Measurements from ENCODE around the gene UPP2. TPM values are rescaled to one million over a fixed set of nuclear protein-coding genes. Genes with fewer than 3 reads are reported as not detected.

Gene UPP2
- total RNA-seq, 2 experiments from 2014 or later, result not detected

DNA sequence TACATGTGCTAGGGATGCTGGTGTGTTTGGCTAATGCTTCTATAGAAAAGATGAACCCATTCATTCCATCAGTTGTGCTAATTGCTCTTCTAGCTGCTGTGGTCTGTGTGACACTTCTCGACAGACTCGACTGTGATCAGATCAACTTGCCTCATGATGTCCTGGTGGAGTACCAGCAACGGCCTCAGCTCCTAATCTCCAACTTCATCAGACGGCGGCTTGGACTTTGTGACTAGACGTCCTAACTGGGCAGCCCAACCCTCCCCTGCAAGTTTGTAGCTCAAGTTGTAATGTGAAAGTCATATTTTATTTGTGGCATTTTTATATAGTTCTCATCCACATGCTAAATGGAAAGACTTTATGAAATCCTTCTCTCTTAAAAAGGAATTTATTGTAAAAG lies 33.0 kb downstream of the UPP2 start:
- ChIA-PET POLR2A (no interaction called here), CTCF (no interaction called here)

DNA sequence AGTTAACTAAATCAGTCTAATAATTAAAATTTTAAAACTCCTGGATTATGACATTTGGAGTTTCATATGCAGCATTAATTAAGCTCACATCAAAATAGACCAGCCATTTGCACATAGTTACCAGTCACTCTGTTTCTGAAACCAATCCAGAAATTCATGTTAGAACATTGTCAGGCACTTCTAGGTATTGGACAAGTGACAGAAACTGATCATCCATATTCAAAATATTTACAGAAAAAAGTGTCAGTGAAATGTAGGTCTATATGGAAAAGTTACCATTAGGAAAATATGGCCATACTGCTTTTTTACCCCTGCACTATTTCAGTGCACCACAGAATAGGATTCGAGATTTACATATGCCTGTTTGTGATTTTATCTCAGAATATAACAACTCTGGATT lies 33.4 kb downstream of the UPP2 start:
- POLR2A ChIA-PET, result no interaction called here
- CTCF ChIA-PET, result no interaction called here

DNA sequence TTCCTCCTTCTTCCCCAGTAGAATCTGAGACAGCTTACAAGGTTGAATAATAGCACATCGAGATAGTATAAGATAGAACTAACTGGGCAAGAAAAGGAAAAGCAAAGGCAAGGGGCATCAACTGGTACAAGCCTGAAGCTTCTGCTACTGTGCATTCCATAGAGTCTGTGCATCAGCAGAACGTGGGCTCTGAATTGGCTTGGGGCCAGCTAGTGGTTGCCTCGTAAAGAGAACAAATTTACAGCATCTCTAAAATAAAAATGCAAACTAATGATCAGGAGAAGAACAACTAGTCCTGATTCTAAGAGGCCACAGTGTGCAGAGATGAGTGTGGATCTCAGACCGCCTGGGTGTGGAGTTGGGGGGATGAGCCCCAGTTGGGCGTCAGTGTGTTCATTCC lies 36.6 kb downstream of the UPP2 start:
- POLR2A ChIA-PET, result no interaction called here
- CTCF ChIA-PET, result no interaction called here

DNA sequence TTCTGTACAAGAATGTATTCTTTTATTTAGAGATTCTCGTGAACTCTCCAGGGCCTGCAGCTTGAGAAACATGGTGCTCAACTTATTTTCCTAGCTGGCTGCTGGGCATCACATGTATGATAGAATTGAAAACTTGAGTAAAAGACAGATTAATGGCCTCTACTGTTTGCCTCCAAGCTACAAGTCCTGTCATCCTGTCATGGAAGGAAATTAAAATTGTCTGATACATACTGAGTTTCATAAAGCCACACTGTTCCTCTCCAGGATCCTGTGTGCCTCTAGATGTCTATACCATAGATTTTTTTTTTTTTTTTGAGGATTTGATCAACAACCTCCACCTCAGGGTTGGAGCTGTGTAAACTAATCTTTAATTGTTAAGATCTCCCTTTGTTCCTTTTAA lies 38.5 kb downstream of the UPP2 start:
- CTCF ChIA-PET, result interaction anchor here (0.8 kb wide), 1 partner anchor 604 kb away, joined by 3 read pairs; no protein-coding TSS in a partner anchor
- POLR2A ChIA-PET, result no interaction called here

DNA sequence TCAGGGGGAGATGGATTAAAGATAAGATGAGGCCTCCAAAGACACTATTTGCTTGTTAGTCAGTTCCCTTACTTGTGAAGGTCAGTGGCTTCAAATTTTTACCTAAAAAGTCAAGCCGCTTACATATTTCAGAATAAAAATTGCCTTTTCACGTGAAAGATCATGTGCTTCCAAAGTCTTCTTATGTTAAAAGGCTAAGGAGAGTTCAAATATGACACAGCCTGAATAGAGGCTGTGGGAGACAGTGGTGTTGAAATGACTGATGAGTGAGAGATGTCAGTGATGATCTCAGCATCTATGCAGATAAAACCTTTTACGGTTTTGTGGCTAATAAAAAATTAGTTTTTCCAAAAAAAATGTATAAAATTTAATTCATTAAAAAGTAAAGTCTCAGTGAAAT lies 40.5 kb downstream of the UPP2 start:
- POLR2A ChIA-PET, result no interaction called here
- CTCF ChIA-PET, result no interaction called here

DNA sequence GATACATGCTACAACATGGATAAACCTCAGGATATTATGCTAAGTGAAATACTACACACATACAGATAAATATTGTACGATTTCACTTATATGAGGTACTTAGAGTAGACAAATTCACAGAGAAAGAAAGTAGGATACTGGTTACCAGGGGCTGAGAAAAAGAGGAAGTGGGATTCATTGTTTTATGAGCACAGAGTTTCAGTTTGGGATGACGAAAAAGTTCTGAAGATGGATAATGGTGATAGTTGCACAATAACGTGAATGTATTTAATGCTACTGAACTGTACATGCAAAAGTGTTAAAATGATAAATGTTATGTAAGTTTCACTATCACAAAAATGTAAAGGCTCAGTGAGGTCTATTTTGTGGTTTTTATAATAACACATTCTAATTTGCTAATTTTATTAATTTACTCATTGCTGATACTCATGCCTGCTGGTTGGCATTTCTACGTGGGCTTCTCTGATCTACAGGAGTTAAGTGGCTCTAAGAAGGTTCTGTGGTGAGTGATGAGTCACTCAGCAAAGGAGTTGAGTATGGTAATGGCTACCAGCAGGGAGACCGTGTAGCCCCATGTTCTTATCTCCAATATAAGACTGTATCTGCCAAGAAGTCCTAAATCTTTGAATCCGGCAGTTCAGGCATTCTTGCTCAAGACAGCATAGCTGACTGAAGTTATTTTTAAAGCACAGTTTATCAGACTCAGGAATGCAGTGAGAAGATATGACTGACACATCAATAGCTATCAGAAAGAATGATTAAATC lies 41.1 kb downstream of the UPP2 start:
- POLR2A ChIA-PET, result no interaction called here
- CTCF ChIA-PET, result no interaction called here

DNA sequence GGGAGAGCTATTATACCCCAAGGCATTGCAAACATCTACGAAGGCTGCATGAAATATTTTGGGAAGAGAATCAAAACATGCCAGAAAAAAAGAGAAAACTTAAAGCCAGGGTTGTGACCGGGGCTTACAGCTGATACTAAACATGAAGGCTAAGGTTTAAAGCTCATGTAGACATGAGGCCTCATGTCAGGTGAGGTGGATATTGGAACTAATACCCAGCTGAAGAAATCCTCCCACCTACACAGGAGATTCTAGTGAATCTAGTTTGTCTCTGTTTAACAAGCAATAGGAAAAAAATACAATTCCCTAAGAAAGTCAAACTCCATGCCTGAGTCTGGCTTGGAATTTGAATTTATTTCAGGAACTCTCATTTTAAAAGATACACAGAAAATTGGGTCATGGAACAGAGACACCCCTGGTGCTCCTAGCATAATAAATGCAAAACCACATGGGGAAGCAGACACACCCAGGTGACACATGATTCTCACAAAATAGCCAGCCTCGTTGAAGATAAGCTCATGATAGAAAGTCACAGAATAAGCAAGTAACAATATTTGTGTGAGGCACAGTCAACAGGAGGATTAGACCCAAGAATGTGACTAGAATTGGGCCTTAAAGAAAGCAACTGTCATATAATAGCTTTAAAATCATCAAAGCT lies 42.2 kb downstream of the UPP2 start:
- POLR2A ChIA-PET, result no interaction called here
- CTCF ChIA-PET, result no interaction called here

DNA sequence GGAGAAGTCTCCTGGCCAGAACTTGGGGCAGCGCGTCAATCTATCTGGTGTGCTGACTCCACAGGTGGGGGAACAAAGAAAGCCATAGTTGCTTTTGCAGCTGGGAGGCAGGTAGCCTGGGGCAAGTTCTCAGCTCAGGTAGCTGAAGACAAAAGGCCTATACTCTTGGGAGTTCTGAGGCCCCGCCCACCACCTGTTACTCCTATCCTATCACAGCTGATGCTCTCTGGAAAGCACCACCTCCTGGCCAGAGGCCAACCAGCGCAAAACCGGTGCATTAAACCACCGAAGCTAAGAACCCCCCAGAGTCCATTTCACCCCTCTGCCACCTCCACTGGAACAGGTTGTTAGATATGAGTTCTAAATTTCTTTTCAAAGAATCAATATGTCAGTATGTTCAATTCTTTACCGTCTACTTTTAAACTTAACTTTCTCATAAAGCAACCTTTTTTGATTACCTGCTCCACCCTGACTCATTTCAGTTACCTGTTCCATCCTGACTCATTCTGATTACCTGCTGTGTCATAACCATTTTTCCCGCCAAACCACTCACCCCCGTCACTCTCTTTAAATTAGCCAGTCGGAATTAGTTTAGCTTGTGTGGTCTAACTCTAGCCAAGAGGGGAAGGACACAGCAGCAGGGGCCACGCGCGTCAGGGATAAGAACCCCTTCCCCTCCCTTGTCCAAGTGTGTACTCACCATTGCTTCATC lies 43.4 kb downstream of the UPP2 start:
- CTCF ChIA-PET, result no interaction called here

DNA sequence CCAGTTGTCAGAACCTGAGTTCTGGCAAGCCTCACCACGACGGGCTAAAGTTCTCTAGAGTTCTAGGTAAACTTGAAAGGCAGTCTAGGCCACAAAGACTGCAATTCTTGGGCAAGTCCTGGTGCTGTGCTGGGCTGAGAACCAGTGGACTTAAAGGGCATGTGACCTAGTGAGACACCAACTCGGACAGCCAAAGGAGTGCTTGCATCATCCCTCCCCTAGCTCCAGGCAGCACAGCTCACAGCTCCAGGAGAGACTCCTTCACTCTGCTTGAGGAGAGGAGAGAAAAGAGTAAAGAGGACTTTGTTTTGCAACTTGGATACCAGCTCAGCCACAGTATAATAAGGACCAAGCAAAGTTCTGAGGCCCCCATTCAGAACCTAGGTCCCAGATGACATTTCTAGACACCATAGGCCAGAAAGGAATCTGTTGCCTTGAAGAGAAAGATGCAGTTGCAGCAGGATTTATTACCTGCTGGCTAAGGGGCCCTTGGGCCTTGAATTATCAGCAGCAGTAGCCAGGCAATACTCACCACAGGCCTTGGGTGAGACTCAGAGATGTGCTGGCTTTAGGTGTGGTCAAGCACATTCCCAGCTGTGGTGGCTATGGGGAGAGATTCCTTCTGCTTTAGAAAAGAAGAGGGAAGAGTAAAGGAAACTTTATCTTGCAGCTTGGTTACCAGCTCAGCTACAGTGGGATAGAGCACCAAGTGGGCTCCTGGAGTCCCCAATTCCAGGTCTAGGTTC lies 51.8 kb downstream of the UPP2 start:
- POLR2A ChIA-PET, result no interaction called here
- CTCF ChIA-PET, result no interaction called here

More for the DNA sequence above, 43.4 kb downstream of the UPP2 start:
- POLR2A ChIA-PET, result no interaction called here

DNA sequence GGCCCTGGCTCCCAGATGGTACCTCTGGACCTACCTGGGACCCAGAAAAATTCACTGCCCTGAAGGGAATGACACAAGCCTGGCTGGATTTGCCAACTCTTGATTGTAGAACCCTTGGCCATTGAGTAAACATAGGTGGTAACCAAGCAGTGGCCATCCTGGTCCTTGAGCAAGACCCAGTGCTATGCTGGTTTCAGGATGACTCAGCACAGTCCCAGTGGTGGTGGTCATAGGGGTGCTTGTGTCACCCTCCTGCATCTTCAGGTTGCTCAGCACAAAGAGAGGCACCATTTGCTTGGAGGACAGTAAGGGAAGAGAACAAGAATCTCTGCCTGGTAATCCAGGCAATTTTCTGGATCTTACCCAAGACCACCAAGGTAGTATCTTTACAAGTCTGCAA lies 52.9 kb downstream of the UPP2 start:
- ChIA-PET POLR2A (no interaction called here), CTCF (no interaction called here)

DNA sequence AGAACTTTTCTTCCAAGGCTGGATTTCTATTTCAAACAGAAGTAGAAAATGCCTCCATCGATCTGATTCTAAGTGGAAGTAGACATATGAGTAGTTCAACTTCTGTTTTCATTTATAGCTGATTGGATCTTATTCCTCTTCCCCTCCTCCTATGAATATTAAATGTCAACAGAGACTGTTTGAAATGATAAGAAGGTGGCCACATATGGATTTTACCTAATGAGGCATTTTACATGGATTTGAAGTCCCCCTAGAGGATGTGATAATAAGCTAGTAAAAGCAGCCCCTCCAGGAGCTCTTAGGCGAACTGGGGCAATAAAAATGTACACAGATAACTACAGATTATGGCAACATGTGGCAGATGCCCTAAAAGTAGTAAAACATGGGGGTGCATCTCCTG lies 71.0 kb downstream of the UPP2 start:
- POLR2A ChIA-PET, result no interaction called here

DNA sequence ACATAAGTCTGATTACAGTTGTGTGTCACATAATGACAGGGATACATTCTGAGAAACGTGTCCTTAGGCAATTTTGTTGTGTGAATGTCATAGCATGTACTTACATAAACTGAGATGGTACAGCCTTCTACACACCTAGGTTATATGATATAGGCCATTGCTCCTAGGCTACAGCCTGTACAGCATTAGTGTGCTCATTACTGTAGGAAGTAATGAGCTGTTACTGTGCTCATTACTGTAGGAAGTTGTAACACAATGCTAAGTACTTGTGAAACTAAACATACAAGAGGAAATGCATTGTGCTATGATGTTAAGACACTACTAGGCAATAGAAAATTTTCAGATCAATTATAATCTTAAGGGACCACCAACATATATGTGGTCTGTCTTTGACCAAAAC lies 72.8 kb downstream of the UPP2 start:
- POLR2A ChIA-PET, result no interaction called here
- CTCF ChIA-PET, result no interaction called here

More for the DNA sequence above, 71.0 kb downstream of the UPP2 start:
- CTCF ChIA-PET, result no interaction called here

DNA sequence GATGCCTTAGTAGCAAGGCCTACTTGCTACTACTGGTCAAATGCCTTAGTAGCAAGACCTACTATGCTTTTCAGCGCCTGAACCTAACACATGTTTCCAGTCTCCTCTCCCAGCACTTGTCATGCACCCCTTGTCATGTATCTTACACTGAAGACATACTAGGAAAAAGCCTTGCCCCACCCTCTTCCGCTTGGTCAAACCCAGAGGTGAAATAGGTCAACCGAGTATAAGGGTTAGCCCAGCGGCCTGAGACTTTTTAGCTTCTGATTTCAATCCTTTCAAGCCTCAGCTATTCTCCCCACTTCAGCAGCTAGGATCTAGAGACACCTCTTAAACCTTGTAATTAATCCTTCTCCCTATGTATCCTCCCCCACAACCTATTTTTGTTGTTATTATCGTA lies 73.3 kb downstream of the UPP2 start:
- CTCF ChIA-PET, result no interaction called here
- POLR2A ChIA-PET, result no interaction called here

DNA sequence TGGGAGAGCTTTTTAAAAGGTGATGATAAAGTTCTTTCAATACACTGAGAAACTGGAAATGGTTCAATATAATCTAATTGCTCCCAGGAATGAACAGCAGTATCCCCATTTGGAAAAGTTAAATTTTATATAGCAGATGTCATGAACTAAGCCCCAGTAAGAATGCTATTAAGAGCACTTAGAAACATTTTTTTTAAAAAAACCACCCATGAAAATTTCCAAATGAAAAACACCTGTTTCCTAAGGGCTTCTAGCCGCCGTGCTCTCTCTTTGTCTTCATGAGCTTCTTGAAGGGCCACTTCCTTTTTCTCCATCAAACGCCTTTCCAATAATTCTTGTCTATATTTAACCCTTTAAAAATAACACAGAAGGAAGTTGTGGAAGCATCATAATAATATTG lies 77.0 kb downstream of the UPP2 start:
- CTCF ChIA-PET, result no interaction called here
- POLR2A ChIA-PET, result no interaction called here

DNA sequence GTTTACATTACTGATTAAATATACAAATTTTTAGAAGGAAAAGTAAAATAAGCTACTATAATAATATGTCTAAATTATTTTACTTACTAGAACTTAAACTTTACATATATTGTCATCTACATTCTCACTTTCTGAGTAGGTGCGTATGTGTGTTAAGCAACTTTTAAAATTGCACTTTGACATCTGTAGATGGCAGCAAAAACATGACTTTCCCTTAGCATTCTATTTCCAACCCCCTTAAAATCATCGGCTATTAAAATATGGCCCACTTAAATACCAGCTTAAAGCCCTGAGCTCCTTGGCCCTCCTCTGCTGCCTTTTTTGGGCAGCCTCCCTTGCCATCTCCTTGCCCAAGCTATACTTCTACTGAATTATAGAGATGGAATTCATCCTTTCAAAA lies 78.0 kb downstream of the UPP2 start:
- ChIA-PET CTCF (interaction anchor here (0.8 kb wide), 1 partner anchor 576 kb away, joined by 3 read pairs; no protein-coding TSS in a partner anchor), POLR2A (no interaction called here)

DNA sequence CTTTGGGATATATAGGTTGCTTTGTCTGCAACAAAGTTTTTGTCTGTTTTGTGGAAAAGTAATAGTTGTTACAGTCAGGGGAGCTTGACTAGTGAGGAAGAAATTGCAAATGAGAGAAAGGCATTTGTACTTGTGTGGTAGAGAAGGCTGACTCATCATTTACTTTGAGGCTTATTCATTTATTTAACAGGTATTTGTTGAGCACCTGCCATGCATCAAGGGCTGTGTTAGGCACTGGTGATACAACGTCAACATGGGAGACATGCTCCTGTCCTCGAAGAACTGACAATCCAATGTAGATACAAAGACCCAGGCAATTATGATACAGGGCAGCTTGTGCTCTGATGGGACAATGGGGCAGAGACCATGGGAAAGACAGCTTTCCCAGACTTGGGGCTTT lies 79.5 kb downstream of the UPP2 start:
- ChIA-PET POLR2A (no interaction called here), CTCF (no interaction called here)

DNA sequence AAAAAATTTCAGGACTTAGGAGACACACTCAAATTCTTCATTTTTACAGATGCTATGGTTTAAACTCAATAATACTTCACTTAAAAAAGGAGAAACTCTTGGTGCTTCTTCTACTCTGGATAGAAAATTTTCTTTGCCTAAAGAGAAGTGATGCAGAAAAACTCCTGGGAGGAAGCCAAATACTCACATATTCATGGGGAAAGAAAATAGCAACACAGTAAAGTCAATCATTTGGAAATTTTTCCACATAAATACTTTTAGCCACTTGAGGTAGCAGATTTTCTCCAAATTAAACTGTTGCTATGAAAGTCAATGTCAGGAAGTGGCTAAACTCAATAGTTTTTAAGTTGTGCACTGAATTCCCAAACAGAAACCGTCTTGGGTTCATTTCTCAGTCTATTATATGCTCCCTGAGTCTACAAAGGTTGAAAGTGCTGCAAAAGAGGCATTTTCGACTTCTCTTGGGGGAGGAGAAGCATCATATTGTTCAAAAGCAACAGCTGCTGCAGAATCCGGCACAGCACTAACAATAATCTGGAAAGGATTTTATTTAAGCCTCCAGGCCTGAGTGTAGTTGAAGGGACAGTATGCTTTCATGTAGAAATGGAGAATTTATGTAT lies 81.1 kb downstream of the UPP2 start:
- POLR2A ChIA-PET, result no interaction called here
- CTCF ChIA-PET, result no interaction called here

DNA sequence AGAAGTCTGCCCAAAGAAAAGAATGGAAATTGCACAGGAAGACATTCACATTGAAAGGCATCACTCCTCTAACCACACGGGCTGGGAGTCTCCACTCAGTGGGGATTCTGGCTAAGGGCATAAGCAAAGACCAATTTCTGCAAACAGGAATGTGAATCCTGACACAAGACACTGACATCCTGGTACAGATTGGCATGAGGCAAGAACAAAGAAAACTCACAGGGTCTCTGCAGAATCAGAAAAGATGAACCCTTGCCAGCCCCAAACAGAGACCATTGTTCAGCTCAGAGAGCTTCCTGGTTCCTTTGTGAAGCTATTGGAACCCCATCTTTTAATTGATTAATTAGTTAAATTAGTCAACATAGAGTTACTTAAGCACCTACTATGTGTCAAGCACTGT lies 82.3 kb downstream of the UPP2 start:
- POLR2A ChIA-PET, result no interaction called here
- CTCF ChIA-PET, result no interaction called here

DNA sequence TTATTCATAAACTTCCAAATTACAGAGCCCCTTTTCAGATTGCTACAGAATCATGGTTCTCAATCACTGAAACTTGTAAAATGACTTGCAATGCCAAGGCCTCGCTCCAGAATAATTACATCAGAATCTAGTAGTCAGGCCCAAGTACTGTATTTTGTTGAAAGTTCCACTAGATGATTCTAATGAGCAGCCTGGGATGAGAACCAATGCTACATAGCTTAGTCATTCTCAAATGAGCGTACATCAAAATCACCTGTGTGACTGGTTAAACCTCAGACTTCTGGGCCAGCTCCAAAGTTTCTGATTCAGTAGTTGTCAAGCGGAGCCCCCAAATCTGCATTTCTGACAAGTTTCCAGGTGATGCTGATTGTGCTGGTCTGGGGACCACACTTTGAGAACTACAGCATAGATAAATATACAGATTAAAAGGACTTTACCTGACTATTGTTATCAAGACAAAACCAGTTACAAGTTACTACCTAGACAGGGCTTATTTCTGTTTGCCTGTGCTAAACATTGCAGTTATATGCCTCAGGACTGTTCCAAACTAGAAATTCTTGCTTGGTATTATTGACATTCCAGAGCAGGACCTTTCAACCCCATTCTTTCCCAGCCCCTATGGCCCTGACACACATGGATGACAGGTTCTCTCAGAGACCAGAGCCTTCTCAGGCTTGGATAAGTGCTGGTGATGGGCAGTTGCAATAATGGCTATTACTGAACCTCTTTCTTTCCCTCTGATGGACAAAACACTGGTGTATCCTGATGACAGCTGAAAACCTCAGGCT lies 83.1 kb downstream of the UPP2 start:
- ChIA-PET POLR2A (no interaction called here), CTCF (no interaction called here)

Data from activated CD8-positive, alpha-beta memory T cell treated with anti-CD3 and anti-CD28 coated beads for 36 hours (primary cell).